LNCaP clone FGC (cell line): ENCODE results near the gene BCAP29.

Experiments used
- DNase-seq: peaks from one replicate; pipeline ENCODE4 v3.0.0-alpha.2; 2011; ENCODE audit warnings: low read depth
- H3K4me3 ChIP-seq: 2 replicates; pipeline ENCODE4 v1.5.1; 2011; ENCODE audit warnings: mild to moderate bottlenecking, low read depth, low read length, control low read depth
- CTCF ChIP-seq: IDR thresholded peaks from 2 replicates; pipeline ENCODE4 v1.5.1; 2012; ENCODE audit warnings: mild to moderate bottlenecking; ENCODE audit not compliant: control insufficient read depth, insufficient read depth; ENCODE audit errors: extremely low read depth

Gene BCAP29

GRCh38 chr7:107584716-107585115 is 4.7 kb downstream of the BCAP29 start:
- DNase-seq = no peak
- H3K4me3 ChIP-seq = no peak overlapping the region
- no peak for TF ChIP-seq CTCF

- no peak for TF ChIP-seq CTCF
- no peak overlapping the region for H3K4me3 ChIP-seq
- no peak for DNase-seq
These were observed 8.6 kb downstream of the BCAP29 start for GRCh38 chr7:107588529-107589130.

GRCh38 chr7:107591421-107591820 is 11.4 kb downstream of the BCAP29 start:
- DNase-seq = no peak
- no peak overlapping the region for H3K4me3 ChIP-seq
- TF ChIP-seq CTCF = no peak

GRCh38 chr7:107592361-107593024 is 12.4 kb downstream of the BCAP29 start:
- H3K4me3 ChIP-seq = no peak overlapping the region
- DNase-seq = no peak
- TF ChIP-seq CTCF = no peak

GRCh38 chr7:107593025-107593410 is 13.0 kb downstream of the BCAP29 start:
- no peak for DNase-seq
- no peak for TF ChIP-seq CTCF
- H3K4me3 ChIP-seq = no peak overlapping the region

- no peak for TF ChIP-seq CTCF
- no peak for DNase-seq
- no peak overlapping the region for H3K4me3 ChIP-seq
These were observed 15.1 kb downstream of the BCAP29 start for GRCh38 chr7:107594961-107595737.
